HepG2 (cell line): ENCODE results near the gene AJUBA. TPM values are rescaled to one million over a fixed set of nuclear protein-coding genes. Genes with fewer than 3 reads are reported as not detected.

Experiments
- ASH2L ChIP-seq: fragments of 300-600, 200-600 bp; sonication (generic); IDR thresholded peaks from 2 replicates; pipeline ENCODE4 v1.7.0; 2017; ENCODE audit warnings: low read depth, mild to moderate bottlenecking, moderate library complexity, mixed read lengths, low read length; ENCODE audit not compliant: insufficient read length
- ATAD3A ChIP-seq: sonication (generic); formaldehyde crosslinking; IDR thresholded peaks from 2 replicates; pipeline ENCODE4 v1.4.0; 2020; ENCODE audit warnings: missing genetic modification reagents
- ETS1 ChIP-seq: sonication (generic); formaldehyde crosslinking; IDR thresholded peaks from 2 replicates; pipeline ENCODE4 v1.4.0; 2020; ENCODE audit warnings: missing genetic modification reagents
- FOXK2 ChIP-seq: fragments of 450-650 bp; IDR thresholded peaks from 2 replicates; pipeline ENCODE4 v1.6.1; 2016
- GTF3A ChIP-seq: sonication (generic); formaldehyde crosslinking; conservative IDR thresholded peaks from 2 replicates; pipeline ENCODE4 v1.4.0; 2020; ENCODE audit warnings: mild to moderate bottlenecking, missing genetic modification reagents
- IKZF1 ChIP-seq: fragments of 450-650 bp; IDR thresholded peaks from 2 replicates; pipeline ENCODE4 v1.7.1; 2016
- IKZF4 ChIP-seq: sonication (generic); formaldehyde crosslinking; IDR thresholded peaks from 2 replicates; pipeline ENCODE4 v1.5.1; 2020; ENCODE audit warnings: borderline replicate concordance, mild to moderate bottlenecking, low read depth, missing genetic modification reagents; ENCODE audit errors: not compliant biosample characterization
- IRF2 ChIP-seq: IDR thresholded peaks from 2 replicates; pipeline ENCODE4 v1.6.1; 2018; ENCODE audit warnings: missing genetic modification reagents, missing compliant biosample characterization
- MAFF ChIP-seq: IDR thresholded peaks from 2 replicates; pipeline ENCODE4 v1.6.1; 2011; ENCODE audit warnings: low read depth, low read length, improper control_type of control experiment
- MATR3 ChIP-seq: sonication (generic); formaldehyde crosslinking; IDR thresholded peaks from 2 replicates; pipeline ENCODE4 v1.4.0; 2020; ENCODE audit warnings: missing genetic modification reagents
- MED1 ChIP-seq: sonication (generic); formaldehyde crosslinking; IDR thresholded peaks from 2 replicates; pipeline ENCODE4 v1.4.0; 2020; ENCODE audit warnings: missing genetic modification reagents
- MTF1 ChIP-seq: sonication (generic); formaldehyde crosslinking; IDR thresholded peaks from 2 replicates; pipeline ENCODE4 v1.5.0; 2020; ENCODE audit warnings: missing genetic modification reagents
- NFIB ChIP-seq: sonication (generic); formaldehyde crosslinking; IDR thresholded peaks from 2 replicates; pipeline ENCODE4 v1.9.0; 2021; ENCODE audit warnings: missing genetic modification reagents, mild to moderate bottlenecking, borderline replicate concordance
- PLSCR1 ChIP-seq: sonication (generic); formaldehyde crosslinking; IDR thresholded peaks from 2 replicates; pipeline ENCODE4 v1.5.0; 2020; ENCODE audit warnings: missing genetic modification reagents, mild to moderate bottlenecking, borderline replicate concordance
- REXO4 ChIP-seq: sonication (generic); formaldehyde crosslinking; IDR thresholded peaks from 2 replicates; pipeline ENCODE4 v1.8.0; 2022; ENCODE audit warnings: missing genetic modification reagents, mild to moderate bottlenecking, borderline replicate concordance
- SETDB1 ChIP-seq: sonication (generic); formaldehyde crosslinking; IDR thresholded peaks from 2 replicates; pipeline ENCODE4 v1.5.1; 2020; ENCODE audit warnings: missing genetic modification reagents, mild to moderate bottlenecking, borderline replicate concordance
- SKIL ChIP-seq: sonication (generic); formaldehyde crosslinking; IDR thresholded peaks from 2 replicates; pipeline ENCODE4 v1.8.0; 2022; ENCODE audit warnings: missing genetic modification reagents, mild to moderate bottlenecking, moderate library complexity, borderline replicate concordance
- ZBTB26 ChIP-seq: IDR thresholded peaks from 2 replicates; pipeline ENCODE4 v1.6.1; 2016; ENCODE audit warnings: missing compliant biosample characterization, missing genetic modification reagents, borderline replicate concordance
- ZMYM2 ChIP-seq: sonication (generic); formaldehyde crosslinking; IDR thresholded peaks from 2 replicates; pipeline ENCODE4 v1.8.0; 2022; ENCODE audit warnings: mild to moderate bottlenecking, missing genetic modification reagents
- ZNF33A ChIP-seq: sonication (generic); formaldehyde crosslinking; IDR thresholded peaks from 2 replicates; pipeline ENCODE4 v1.5.1; 2020; ENCODE audit warnings: missing genetic modification reagents, mild to moderate bottlenecking, moderate library complexity, borderline replicate concordance
- ZNF343 ChIP-seq: sonication (generic); formaldehyde crosslinking; IDR thresholded peaks from 2 replicates; pipeline ENCODE4 v1.4.0; 2020; ENCODE audit warnings: mild to moderate bottlenecking, missing genetic modification reagents
- ZNF446 ChIP-seq: sonication (generic); formaldehyde crosslinking; IDR thresholded peaks from 2 replicates; pipeline ENCODE4 v1.5.0; 2020; ENCODE audit warnings: mild to moderate bottlenecking, missing genetic modification reagents
- ZNF569 ChIP-seq: sonication (generic); formaldehyde crosslinking; IDR thresholded peaks from 2 replicates; pipeline ENCODE4 v1.5.0; 2020; ENCODE audit warnings: mild to moderate bottlenecking, missing genetic modification reagents, moderate library complexity, borderline replicate concordance
- ZNF570 ChIP-seq: sonication (generic); formaldehyde crosslinking; IDR thresholded peaks from 2 replicates; pipeline ENCODE4 v1.4.0; 2020; ENCODE audit warnings: mild to moderate bottlenecking, missing genetic modification reagents, borderline replicate concordance
- ZNF672 ChIP-seq: sonication (generic); formaldehyde crosslinking; IDR thresholded peaks from 2 replicates; pipeline ENCODE4 v1.8.1; 2022; ENCODE audit warnings: missing genetic modification reagents
- ZNF703 ChIP-seq: sonication (generic); formaldehyde crosslinking; IDR thresholded peaks from 2 replicates; pipeline ENCODE4 v1.5.1; 2020; ENCODE audit warnings: missing genetic modification reagents, mild to moderate bottlenecking, moderate library complexity, borderline replicate concordance
- ZNF761 ChIP-seq: sonication (generic); formaldehyde crosslinking; conservative IDR thresholded peaks from 2 replicates; pipeline ENCODE4 v1.4.0; 2020; ENCODE audit warnings: mild to moderate bottlenecking, missing genetic modification reagents
- polyA plus RNA-seq, 8 experiments: library from polyadenylated mRNA; depleted of rRNA in 3 of 8; stranded (reverse) in 7 of 8; unstranded in 1 of 8; fragments of >200 nt; fragmentation: Illumina TruSeq in 4 of 8; extraction: Trizol in 4 of 8; gene quantifications; 2 replicates each; pipeline versions ENCODE4 v1.2.1 to v1.2.3, GENCODE V29; 2011 to 2016; ENCODE audit warnings: low read depth in 4 of 8, missing spikeins in 1 of 8, mixed read lengths in 1 of 8; ENCODE audit not compliant: insufficient read depth in 1 of 8
- total RNA-seq, 5 experiments: library from RNA; depleted of rRNA; stranded (reverse); fragments of >200 nt; fragmentation: Illumina TruSeq; extraction: Trizol; gene quantifications; 2 replicates each; pipeline ENCODE4 v1.2.3, GENCODE V29; 2016; ENCODE audit warnings: low read depth in 1 of 5

AJUBA gene
- total and polyA plus RNA-seq, 2 of the 13 experiments (the other 11 are each of a cell fraction or from before 2014, with no cell fraction given), result 157 to 241 TPM

GRCh38 chr14:22980672-22981089, 1.7 kb downstream of the AJUBA start (continued):
- TF ChIP-seq MAFF (no peak), MTF1 (CRISPR knock-in tag) (no peak), ETS1 (CRISPR knock-in tag) (no peak), ATAD3A (no peak), ZNF570 (CRISPR knock-in tag) (no peak), MED1 (no peak), ZNF33A (CRISPR knock-in tag) (no peak), REXO4 (CRISPR knock-in tag) (no peak), ZMYM2 (CRISPR knock-in tag) (no peak), PLSCR1 (no peak), NFIB (CRISPR knock-in tag) (no peak), ZNF703 (CRISPR knock-in tag) (no peak), ZNF761 (CRISPR knock-in tag) (no peak), FOXK2 (no peak), IKZF4 (CRISPR knock-in tag) (no peak), SETDB1 (CRISPR knock-in tag) (no peak), ZNF343 (CRISPR knock-in tag) (no peak), IKZF1 (no peak), ASH2L (no peak), ZNF672 (no peak), ZNF446 (CRISPR knock-in tag) (no peak), SKIL (CRISPR knock-in tag) (no peak), MATR3 (CRISPR knock-in tag) (no peak), GTF3A (CRISPR knock-in tag) (no peak), ZBTB26 (CRISPR knock-in tag) (no peak), ZNF569 (no peak), IRF2 (CRISPR knock-in tag) (no peak)
